Measurements from ENCODE around the gene NR6A1. TPM values are rescaled to one million over a fixed set of nuclear protein-coding genes. Genes with fewer than 3 reads are reported as not detected.

Gene NR6A1
- total RNA-seq, 5 donors from 2014 or later (not counting 1 experiment from before 2014, with no cell fraction given) = 0.19 to 0.50 (median 0.40) TPM; not detected in 1

GRCh38 chr9:124797343-124798103, 26.4 kb upstream of the NR6A1 start:
- peaks cover 0 to 53% of the 10 kb centered on the region in 2 experiments for H3K27me3 ChIP-seq (replicated peaks in 1 of 2; ENCODE audit: control insufficient read depth in 2 of 2, extremely low read depth in 1 of 2, insufficient read depth in 2 of 2, low read length in 1 of 2)
- ChIA-PET CTCF (interaction anchor here in 1 of 2 donors (0.7 kb wide), 1 partner anchor 57 kb away, joined by 3 read pairs; no protein-coding TSS in a partner anchor), POLR2A (no interaction called here)
- no peak overlapping the region for H3K27ac Mint-ChIP-seq
- no peak overlapping the region for H3K27ac ChIP-seq (ENCODE audit: low read length)
- no peaks in the 10 kb centered on the region for H3K9me3 ChIP-seq
- peaks cover 0 to 4% (median 0%) of the 10 kb centered on the region in 3 donors for H3K4me1 Mint-ChIP-seq
- WGBS (ENCODE audit: insufficient coverage) = 77% methylated on average over 8 of the region's 10 CpGs
- no peak overlapping the region for H3K4me3 Mint-ChIP-seq
- ATAC-seq (replicated peaks in 1 of 4) = no peak
- no peaks in the 10 kb centered on the region for H3K36me3 Mint-ChIP-seq
- no peaks in the 10 kb centered on the region for H3K9me3 Mint-ChIP-seq
- peaks cover 0 to 17% of the 10 kb centered on the region in 2 donors for H3K27me3 Mint-ChIP-seq
- H3K4me1 ChIP-seq (ENCODE audit: control insufficient read depth in 1 of 2, extremely low read depth in 1 of 2, insufficient read depth in 2 of 2, low read length in 2 of 2) = no peaks in the 10 kb centered on the region
- DNase-seq = no peak
- H3K4me3 ChIP-seq (ENCODE audit: control insufficient read depth in 1 of 2, extremely low read depth in 1 of 2, low read length in 1 of 2) = no peak overlapping the region
- no peaks in the 10 kb centered on the region for H3K36me3 ChIP-seq (ENCODE audit: control insufficient read depth in 2 of 2, extremely low read depth in 1 of 2, insufficient read depth in 1 of 2, low read length in 1 of 2)

- Histone ChIP-seq H3K4me3 (ENCODE audit: control insufficient read depth in 1 of 2, extremely low read depth in 1 of 2, low read length in 1 of 2) (no peak overlapping the region), H3K27me3 (replicated peaks in 1 of 2; ENCODE audit: control insufficient read depth in 2 of 2, extremely low read depth in 1 of 2, insufficient read depth in 2 of 2, low read length in 1 of 2) (peaks cover 0 to 58% of the 10 kb centered on the region in 2 experiments), H3K27ac (ENCODE audit: low read length) (no peak overlapping the region), H3K9me3 (no peaks in the 10 kb centered on the region), H3K4me1 (ENCODE audit: control insufficient read depth in 1 of 2, extremely low read depth in 1 of 2, insufficient read depth in 2 of 2, low read length in 2 of 2) (no peaks in the 10 kb centered on the region), H3K36me3 (ENCODE audit: control insufficient read depth in 2 of 2, extremely low read depth in 1 of 2, insufficient read depth in 1 of 2, low read length in 1 of 2) (no peaks in the 10 kb centered on the region)
- CTCF ChIA-PET = no interaction called here
- WGBS (ENCODE audit: insufficient coverage) = 30% methylated on average over 6 of the region's 9 CpGs
- H3K4me1 Mint-ChIP-seq = peaks cover 0 to 4% (median 0%) of the 10 kb centered on the region in 3 donors
- no peak overlapping the region for H3K27ac Mint-ChIP-seq
- H3K36me3 Mint-ChIP-seq = no peaks in the 10 kb centered on the region
- H3K9me3 Mint-ChIP-seq = no peaks in the 10 kb centered on the region
- H3K4me3 Mint-ChIP-seq = no peak overlapping the region
- ATAC-seq (replicated peaks in 1 of 4) (no peak), DNase-seq (no peak)
- POLR2A ChIA-PET = interaction anchor here in 1 of 2 donors (0.6 kb wide), 1 partner anchor 446 kb away, joined by 3 read pairs; no protein-coding TSS in a partner anchor
- peaks cover 8 to 22% of the 10 kb centered on the region in 2 donors for H3K27me3 Mint-ChIP-seq
These were observed 24.8 kb upstream of the NR6A1 start for GRCh38 chr9:124795881-124796431.

- Mint-ChIP-seq H3K27ac (no peak overlapping the region), H3K36me3 (no peaks in the 10 kb centered on the region), H3K27me3 (peaks cover 8 to 18% of the 10 kb centered on the region in 2 donors), H3K9me3 (no peaks in the 10 kb centered on the region), H3K4me1 (no peaks in the 10 kb centered on the region), H3K4me3 (no peak overlapping the region)
- Histone ChIP-seq H3K4me1 (ENCODE audit: control insufficient read depth in 1 of 2, extremely low read depth in 1 of 2, insufficient read depth in 2 of 2, low read length in 2 of 2) (no peaks in the 10 kb centered on the region), H3K4me3 (ENCODE audit: control insufficient read depth in 1 of 2, extremely low read depth in 1 of 2, low read length in 1 of 2) (no peak overlapping the region), H3K9me3 (no peaks in the 10 kb centered on the region), H3K27ac (ENCODE audit: low read length) (no peak overlapping the region), H3K27me3 (replicated peaks in 1 of 2; ENCODE audit: control insufficient read depth in 2 of 2, extremely low read depth in 1 of 2, insufficient read depth in 2 of 2, low read length in 1 of 2) (peaks cover 0 to 56% of the 10 kb centered on the region in 2 experiments), H3K36me3 (ENCODE audit: control insufficient read depth in 2 of 2, extremely low read depth in 1 of 2, insufficient read depth in 1 of 2, low read length in 1 of 2) (no peaks in the 10 kb centered on the region)
- 90% methylated on average over 9 of the region's 11 CpGs for WGBS (ENCODE audit: insufficient coverage)
- no peak for DNase-seq
- ChIA-PET POLR2A (no interaction called here), CTCF (no interaction called here)
- ATAC-seq (replicated peaks in 1 of 4) = no peak
These were observed 23.9 kb upstream of the NR6A1 start for GRCh38 chr9:124794902-124795491.

- H3K27ac ChIP-seq (ENCODE audit: low read length) = no peak overlapping the region
- H3K4me1 Mint-ChIP-seq = no peaks in the 10 kb centered on the region
- ChIA-PET POLR2A (no interaction called here), CTCF (no interaction called here)
- ATAC-seq (replicated peaks in 1 of 4) = no peak
- no peaks in the 10 kb centered on the region for H3K9me3 Mint-ChIP-seq
- DNase-seq = no peak
- peaks cover 8 to 16% of the 10 kb centered on the region in 2 donors for H3K27me3 Mint-ChIP-seq
- WGBS (ENCODE audit: insufficient coverage) = 79% methylated on average over 8 of the region's 9 CpGs
- peaks cover 0 to 45% of the 10 kb centered on the region in 2 experiments for H3K27me3 ChIP-seq (replicated peaks in 1 of 2; ENCODE audit: control insufficient read depth in 2 of 2, extremely low read depth in 1 of 2, insufficient read depth in 2 of 2, low read length in 1 of 2)
- no peak overlapping the region for H3K4me3 Mint-ChIP-seq
- H3K36me3 Mint-ChIP-seq = no peaks in the 10 kb centered on the region
- no peaks in the 10 kb centered on the region for H3K9me3 ChIP-seq
- no peaks in the 10 kb centered on the region for H3K4me1 ChIP-seq (ENCODE audit: control insufficient read depth in 1 of 2, extremely low read depth in 1 of 2, insufficient read depth in 2 of 2, low read length in 2 of 2)
- H3K4me3 ChIP-seq (ENCODE audit: control insufficient read depth in 1 of 2, extremely low read depth in 1 of 2, low read length in 1 of 2) = no peak overlapping the region
- H3K36me3 ChIP-seq (ENCODE audit: control insufficient read depth in 2 of 2, extremely low read depth in 1 of 2, insufficient read depth in 1 of 2, low read length in 1 of 2) = no peaks in the 10 kb centered on the region
- H3K27ac Mint-ChIP-seq = no peak overlapping the region
These were observed 22.0 kb upstream of the NR6A1 start for GRCh38 chr9:124793015-124793541.

GRCh38 chr9:124792257-124793014, 21.3 kb upstream of the NR6A1 start:
- no peaks in the 10 kb centered on the region for H3K9me3 Mint-ChIP-seq
- H3K27ac Mint-ChIP-seq = no peak overlapping the region
- no peak overlapping the region for H3K4me3 ChIP-seq (ENCODE audit: control insufficient read depth in 1 of 2, extremely low read depth in 1 of 2, low read length in 1 of 2)
- ATAC-seq (replicated peaks in 1 of 4) = no peak
- H3K4me3 Mint-ChIP-seq = no peak overlapping the region
- no peaks in the 10 kb centered on the region for H3K9me3 ChIP-seq
- H3K36me3 ChIP-seq (ENCODE audit: control insufficient read depth in 2 of 2, extremely low read depth in 1 of 2, insufficient read depth in 1 of 2, low read length in 1 of 2) = no peaks in the 10 kb centered on the region
- H3K27me3 ChIP-seq (replicated peaks in 1 of 2; ENCODE audit: control insufficient read depth in 2 of 2, extremely low read depth in 1 of 2, insufficient read depth in 2 of 2, low read length in 1 of 2) = peaks cover 0 to 42% of the 10 kb centered on the region in 2 experiments
- H3K4me1 Mint-ChIP-seq = no peaks in the 10 kb centered on the region
- CTCF ChIA-PET = no interaction called here
- H3K27ac ChIP-seq (ENCODE audit: low read length) = no peak overlapping the region
- no peak for DNase-seq
- WGBS (ENCODE audit: insufficient coverage) = 72% methylated on average over 6 of the region's 8 CpGs
- peaks cover 8 to 11% of the 10 kb centered on the region in 2 donors for H3K27me3 Mint-ChIP-seq
- H3K4me1 ChIP-seq (ENCODE audit: control insufficient read depth in 1 of 2, extremely low read depth in 1 of 2, insufficient read depth in 2 of 2, low read length in 2 of 2) = no peaks in the 10 kb centered on the region
- H3K36me3 Mint-ChIP-seq = no peaks in the 10 kb centered on the region
- POLR2A ChIA-PET = no interaction called here
